CD4-positive, CD25-positive, alpha-beta regulatory T cell (primary cell): ENCODE measurements around the gene NIPSNAP2. TPM values are rescaled to one million over a fixed set of nuclear protein-coding genes. Genes with fewer than 3 reads are reported as not detected.
"Not testable (repeated sequence)": the region's sequence is repeated elsewhere in the genome, so short reads cannot be mapped to it uniquely, and the experiment has no call there.

Experiments used
- ATAC-seq, 2 donors: fragments of 150-1000 bp; cut with Tn5 transposase; one replicate each; pipeline ENCODE4 v1.10.0; 2021; ENCODE audit warnings: low read depth in 2 of 2, moderate number of reproducible peaks in 2 of 2, moderate library complexity in 1 of 2
- DNase-seq, 3 donors: peaks; one replicate each; pipeline versions ENCODE4 v3.0.0 to v3.0.0-alpha.2; 2012 to 2022; ENCODE audit warnings: mixed read lengths in 1 of 3
- H3K27ac ChIP-seq: one replicate; pipeline ENCODE4 v1.7.0; 2013; ENCODE audit warnings: mild to moderate bottlenecking, low read length; ENCODE audit not compliant: insufficient read depth, poor library complexity, severe bottlenecking
- H3K27me3 ChIP-seq: one replicate; pipeline ENCODE4 v1.7.0; 2013; ENCODE audit warnings: low read length; ENCODE audit not compliant: control insufficient read depth, insufficient read depth
- H3K36me3 ChIP-seq: one replicate; pipeline ENCODE4 v1.7.0; 2013; ENCODE audit warnings: mild to moderate bottlenecking, low read length, moderate library complexity; ENCODE audit not compliant: control insufficient read depth, insufficient read depth
- H3K4me1 ChIP-seq: 2 replicates; pipeline ENCODE4 v1.7.0; 2013; ENCODE audit warnings: mild to moderate bottlenecking, low read length; ENCODE audit not compliant: insufficient read depth, control insufficient read depth, poor library complexity, severe bottlenecking
- H3K4me3 ChIP-seq: one replicate; pipeline ENCODE4 v1.7.0; 2013; ENCODE audit warnings: low read depth, mild to moderate bottlenecking, low read length, moderate library complexity
- H3K9me3 ChIP-seq, 2 experiments: 1 replicate in 1 of 2; 2 replicates in 1 of 2; pipeline ENCODE4 v1.7.0; 2013; ENCODE audit warnings: low read length in 2 of 2, mild to moderate bottlenecking in 1 of 2, moderate library complexity in 1 of 2; ENCODE audit not compliant: control insufficient read depth in 2 of 2
- H3K27ac Mint-ChIP-seq, 3 donors: one replicate each; pipeline ENCODE4 v1.8.0; 2020 to 2022; ENCODE audit warnings: mild to moderate bottlenecking in 3 of 3, mixed read lengths in 3 of 3, moderate library complexity in 2 of 3
- H3K27me3 Mint-ChIP-seq: one replicate; pipeline ENCODE4 v1.8.0; 2022; ENCODE audit warnings: mild to moderate bottlenecking, mixed read lengths
- H3K36me3 Mint-ChIP-seq: one replicate; pipeline ENCODE4 v1.8.0; 2020; ENCODE audit warnings: mixed read lengths
- H3K4me1 Mint-ChIP-seq, 4 donors: one replicate each; pipeline ENCODE4 v1.8.0; 2020 to 2022; ENCODE audit warnings: mixed read lengths in 4 of 4, mild to moderate bottlenecking in 1 of 4
- H3K4me3 Mint-ChIP-seq, 4 donors: one replicate each; pipeline ENCODE4 v1.8.0; 2020 to 2022; ENCODE audit warnings: mild to moderate bottlenecking in 4 of 4, mixed read lengths in 4 of 4, moderate library complexity in 3 of 4
- H3K9me3 Mint-ChIP-seq, 7 donors: one replicate each; pipeline ENCODE4 v1.8.0; 2020 to 2022; ENCODE audit warnings: mixed read lengths in 7 of 7, mild to moderate bottlenecking in 3 of 7, moderate library complexity in 2 of 7
- polyA plus RNA-seq, 4 donors: library from polyadenylated mRNA; unstranded; fragments of 300-500 nt; fragmentation: Illumina TruSeq; gene quantifications; one replicate each; pipeline ENCODE4 v1.2.3, GENCODE V29; 2021
- total RNA-seq: library from RNA; stranded (reverse); gene quantifications from one replicate; pipeline ENCODE4 v1.2.3, GENCODE V29; 2022

NIPSNAP2 gene
- total and polyA plus RNA-seq, 5 donors from 2014 or later = 34.8 to 52.9 (median 45.4) TPM

- not testable (repeated sequence) for H3K27ac Mint-ChIP-seq, H3K9me3 Mint-ChIP-seq, H3K4me3 ChIP-seq, H3K27me3 ChIP-seq, H3K27me3 Mint-ChIP-seq, ATAC-seq, H3K36me3 Mint-ChIP-seq, H3K36me3 ChIP-seq, H3K27ac ChIP-seq, H3K9me3 ChIP-seq, DNase-seq
- peaks cover 10 to 34% (median 23%) of the 10 kb centered on the region in 4 donors for H3K4me1 Mint-ChIP-seq
- peak overlapping the region in 1 of 4 donors; percentile 58 for H3K4me3 Mint-ChIP-seq
- H3K4me1 ChIP-seq = peaks cover 28% of the 10 kb centered on the region
These were observed 84.4 kb downstream of the NIPSNAP2 start for GRCh38 chr7:56048763-56049162.

Other genes starting within 250 kb of the NIPSNAP2 start
- gene SEPTIN14, start 101.8 kb upstream of the NIPSNAP2 start, total RNA-seq = not detected
- not detected for gene SEPTIN14, start 101.8 kb upstream of the NIPSNAP2 start, polyA plus RNA-seq
- 4.6 TPM for gene ZNF713, start 77.1 kb upstream of the NIPSNAP2 start, total RNA-seq
- 1 to 10 TPM in 2 of 4 donors, under 1 TPM in 2; 0.06 to 2.3 (median 1.2) TPM for gene ZNF713, start 77.1 kb upstream of the NIPSNAP2 start, polyA plus RNA-seq
- 7.0 TPM for gene MRPS17, start 12.7 kb upstream of the NIPSNAP2 start, total RNA-seq
- 10 to 100 TPM; 16.7 to 20.2 (median 18.1) TPM for gene MRPS17, start 12.7 kb upstream of the NIPSNAP2 start, polyA plus RNA-seq
- gene PSPH, start 86.9 kb downstream of the NIPSNAP2 start, total RNA-seq = 1.5 TPM
- gene PSPH, start 86.9 kb downstream of the NIPSNAP2 start, polyA plus RNA-seq = 1 to 10 TPM; 4.1 to 6.6 (median 5.9) TPM
- gene CCT6A, start 87.2 kb downstream of the NIPSNAP2 start, total RNA-seq = 42.0 TPM
- gene CCT6A, start 87.2 kb downstream of the NIPSNAP2 start, polyA plus RNA-seq = 10 to 100 TPM; 82.1 to 96.2 (median 89.8) TPM
- gene SUMF2, start 99.7 kb downstream of the NIPSNAP2 start, total RNA-seq = 114 TPM
- 100 to 1,000 TPM; 166 to 205 (median 192) TPM for gene SUMF2, start 99.7 kb downstream of the NIPSNAP2 start, polyA plus RNA-seq
- gene PHKG1, start 128.4 kb downstream of the NIPSNAP2 start, total RNA-seq = 8.2 TPM
- under 1 TPM; 0.08 to 0.71 (median 0.25) TPM for gene PHKG1, start 128.4 kb downstream of the NIPSNAP2 start, polyA plus RNA-seq
- 243 TPM for gene CHCHD2, start 141.9 kb downstream of the NIPSNAP2 start, total RNA-seq
- 100 to 1,000 TPM; 505 to 622 (median 531) TPM for gene CHCHD2, start 141.9 kb downstream of the NIPSNAP2 start, polyA plus RNA-seq
- not detected for gene NUPR2, start 151.8 kb downstream of the NIPSNAP2 start, total RNA-seq
- gene NUPR2, start 151.8 kb downstream of the NIPSNAP2 start, polyA plus RNA-seq = 1 to 10 TPM in 1 of 4 donors, not detected in 3; 1.0 TPM